HuH-7 (cell line): ENCODE measurements around the gene POLR2M.

Source experiments
- DNase-seq: peaks from one replicate; pipeline ENCODE4 v3.0.0; 2011; ENCODE audit warnings: low spot score

Gene POLR2M

GRCh38 chr15:57740048-57740447, 33.5 kb downstream of the POLR2M start:
- DNase-seq: no peak

DNA sequence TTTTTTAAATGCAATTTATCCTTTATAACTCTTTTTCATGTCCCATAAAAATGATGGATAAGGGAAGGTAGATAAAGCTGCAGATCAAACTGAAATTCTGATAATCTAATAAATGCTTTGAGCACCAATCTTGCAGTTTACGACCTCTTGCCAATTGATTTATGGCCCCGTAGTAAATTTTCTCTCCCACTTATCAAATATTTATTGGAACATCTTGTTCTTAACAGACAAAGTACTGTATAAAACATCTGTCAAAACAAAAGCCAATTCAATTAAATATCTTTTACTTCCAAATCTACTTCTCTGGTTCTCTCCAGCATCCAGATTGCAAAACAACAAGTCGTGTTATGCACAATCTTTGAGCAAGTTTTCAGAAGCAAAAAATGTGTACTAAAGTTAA, 34.6 kb downstream of the POLR2M start:
- DNase-seq: no peak

DNA sequence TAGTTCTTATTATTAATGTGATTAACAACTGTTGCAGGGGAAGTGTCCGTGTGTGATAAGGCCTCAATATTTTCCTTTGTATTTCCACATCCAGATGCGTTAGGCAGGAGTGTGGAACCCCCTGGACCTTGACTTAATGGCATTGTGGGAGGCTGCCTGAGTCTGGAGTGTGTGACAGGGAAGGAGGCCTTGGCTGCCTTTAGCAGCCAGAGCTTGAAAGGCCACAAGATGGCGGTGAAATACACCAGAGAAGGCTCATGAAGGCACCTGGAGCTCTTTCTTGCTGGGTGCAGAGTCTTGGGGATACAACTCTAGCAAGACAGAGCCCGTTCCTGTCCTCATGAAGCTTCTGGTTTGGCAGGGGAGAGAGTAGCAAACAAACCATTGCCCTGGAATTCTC, 36.9 kb downstream of the POLR2M start:
- peak; percentile 10 for DNase-seq

- no peak for DNase-seq
Measured at GRCh38 chr15:57746786-57747185, 40.3 kb downstream of the POLR2M start.

DNA sequence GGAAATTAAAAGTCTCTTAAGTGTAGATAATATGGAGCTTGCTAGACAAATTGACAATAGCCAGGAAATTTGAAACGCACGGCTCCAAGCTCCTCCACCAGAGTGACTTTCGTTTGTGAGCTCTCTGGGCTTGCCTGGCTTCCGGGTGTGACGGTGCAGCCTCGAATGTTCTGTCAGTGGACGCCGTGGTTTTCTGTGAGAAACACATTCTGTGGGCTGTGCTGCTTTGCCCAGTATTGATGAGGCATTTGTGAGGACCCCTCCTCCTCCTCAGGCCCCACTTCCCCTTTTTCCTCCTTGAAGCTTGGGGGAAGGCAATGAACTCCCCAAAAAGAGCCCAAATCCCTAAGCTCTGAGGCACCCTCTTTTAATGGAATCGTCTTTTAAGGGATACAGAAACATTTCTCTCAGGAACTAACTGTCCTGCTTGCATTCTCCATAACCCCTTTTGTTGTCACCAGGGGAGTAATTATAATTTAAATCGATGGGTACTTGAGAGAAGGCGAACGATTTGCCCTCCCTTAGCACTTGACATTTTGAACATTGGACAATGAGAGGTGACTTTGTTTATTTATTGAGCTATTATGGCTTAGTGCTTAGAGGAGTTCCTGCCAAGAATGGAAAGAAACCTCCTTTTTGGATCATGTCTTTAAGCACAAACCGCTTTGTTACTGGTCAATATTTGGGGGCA, 40.8 kb downstream of the POLR2M start:
- no peak for DNase-seq

DNA sequence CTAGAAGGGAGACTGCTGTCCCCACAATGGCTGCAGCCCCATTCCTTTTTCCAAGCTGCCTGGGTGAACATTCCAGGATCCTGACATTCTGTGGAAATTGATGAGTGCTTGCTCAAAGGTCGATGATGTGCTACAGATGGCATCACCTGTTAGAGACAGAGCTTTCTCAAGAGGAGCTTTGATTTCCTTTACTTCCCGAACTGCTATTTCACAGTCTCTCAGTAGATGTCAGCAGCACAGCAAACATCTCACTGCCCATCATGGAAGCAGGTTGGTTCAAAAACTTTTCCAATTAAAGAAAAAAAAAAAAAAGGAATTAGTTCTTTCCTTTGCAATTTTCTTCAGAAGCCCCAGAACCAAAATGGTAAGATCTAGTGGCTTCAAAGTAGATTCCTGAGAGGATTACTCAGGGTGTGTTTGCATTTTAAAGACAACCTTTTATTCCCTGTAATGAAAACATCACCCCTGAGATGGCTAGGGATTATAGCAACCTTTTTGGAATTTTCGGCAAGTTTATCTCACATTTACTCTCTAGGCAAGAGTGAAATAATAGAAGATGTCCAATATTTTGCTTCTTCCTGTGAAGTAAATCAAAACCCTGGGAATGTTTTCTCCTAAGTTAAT, 44.8 kb downstream of the POLR2M start:
- DNase-seq: no peak

DNA sequence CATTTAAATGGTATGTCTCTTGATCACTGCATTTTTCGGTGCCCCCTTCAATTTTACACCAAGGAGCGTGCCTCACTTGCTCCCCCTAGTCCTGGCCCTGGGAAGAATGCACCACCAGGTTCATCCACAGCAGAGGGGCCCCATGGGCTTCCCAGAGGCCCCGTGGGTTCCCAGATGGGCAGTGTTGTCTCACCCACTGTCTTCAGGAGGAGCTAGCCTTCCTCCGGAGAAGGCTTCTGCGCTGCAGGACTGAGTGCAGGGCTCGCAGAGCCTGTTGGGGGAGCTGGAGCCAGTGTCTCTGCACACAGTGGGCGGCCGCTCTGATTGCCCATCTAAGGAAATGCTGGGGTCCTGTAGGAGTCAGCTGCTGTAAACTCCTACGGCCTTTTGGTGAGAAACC, 45.9 kb downstream of the POLR2M start:
- DNase-seq: no peak

DNA sequence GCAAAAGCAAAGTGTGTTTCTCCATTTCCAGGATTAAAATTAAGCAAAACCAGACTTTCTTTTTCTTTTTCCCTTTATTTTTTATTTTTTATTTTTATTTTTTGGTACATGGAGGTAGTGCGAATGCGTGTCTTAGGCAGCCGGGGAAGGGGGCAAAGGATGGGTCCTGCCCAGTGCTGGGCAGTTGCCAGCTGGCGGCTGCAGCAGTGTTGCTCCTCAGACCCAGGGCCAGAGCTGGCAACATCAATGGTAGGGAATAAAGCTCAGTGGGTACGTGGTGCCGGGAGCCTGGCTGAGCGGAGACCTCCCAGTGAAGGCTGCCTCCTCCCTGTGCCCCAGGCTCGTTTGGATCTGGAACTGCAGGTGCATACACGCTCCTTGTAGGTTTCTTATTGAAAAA, 46.3 kb downstream of the POLR2M start:
- no peak for DNase-seq

GRCh38 chr15:57756466-57756865, 50.0 kb downstream of the POLR2M start:
- no peak for DNase-seq

- no peak for DNase-seq
Measured at GRCh38 chr15:57758560-57758959, 52.0 kb downstream of the POLR2M start.

DNA sequence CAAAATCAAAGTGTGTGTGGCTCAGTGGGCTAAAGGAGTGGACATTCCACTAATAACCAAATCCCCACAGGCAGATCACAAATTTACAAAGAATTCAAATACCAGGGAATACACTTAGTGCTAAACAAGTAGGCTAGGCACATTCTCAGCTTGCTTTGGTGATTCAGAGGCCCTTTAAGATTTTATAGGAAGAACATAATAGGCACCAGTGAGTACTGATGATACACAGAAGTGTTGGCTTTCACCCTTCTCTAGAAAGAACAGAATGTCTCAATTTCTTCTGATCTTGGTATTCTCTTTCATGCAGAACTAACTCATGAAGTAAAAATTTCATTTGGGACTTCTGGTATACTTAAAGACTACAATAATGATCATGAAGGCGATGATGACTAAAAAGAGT, 55.0 kb downstream of the POLR2M start:
- DNase-seq: no peak

GRCh38 chr15:57762302-57762701, 55.8 kb downstream of the POLR2M start:
- peak; percentile 10 for DNase-seq

- DNase-seq: no peak
Measured at GRCh38 chr15:57763176-57763964, 56.9 kb downstream of the POLR2M start.
